Measurements from ENCODE around the gene VIPR2.

GRCh38 chr7:159010411-159010810, 134.3 kb downstream of the VIPR2 start:
- TF ChIP-seq, protein P1, sequence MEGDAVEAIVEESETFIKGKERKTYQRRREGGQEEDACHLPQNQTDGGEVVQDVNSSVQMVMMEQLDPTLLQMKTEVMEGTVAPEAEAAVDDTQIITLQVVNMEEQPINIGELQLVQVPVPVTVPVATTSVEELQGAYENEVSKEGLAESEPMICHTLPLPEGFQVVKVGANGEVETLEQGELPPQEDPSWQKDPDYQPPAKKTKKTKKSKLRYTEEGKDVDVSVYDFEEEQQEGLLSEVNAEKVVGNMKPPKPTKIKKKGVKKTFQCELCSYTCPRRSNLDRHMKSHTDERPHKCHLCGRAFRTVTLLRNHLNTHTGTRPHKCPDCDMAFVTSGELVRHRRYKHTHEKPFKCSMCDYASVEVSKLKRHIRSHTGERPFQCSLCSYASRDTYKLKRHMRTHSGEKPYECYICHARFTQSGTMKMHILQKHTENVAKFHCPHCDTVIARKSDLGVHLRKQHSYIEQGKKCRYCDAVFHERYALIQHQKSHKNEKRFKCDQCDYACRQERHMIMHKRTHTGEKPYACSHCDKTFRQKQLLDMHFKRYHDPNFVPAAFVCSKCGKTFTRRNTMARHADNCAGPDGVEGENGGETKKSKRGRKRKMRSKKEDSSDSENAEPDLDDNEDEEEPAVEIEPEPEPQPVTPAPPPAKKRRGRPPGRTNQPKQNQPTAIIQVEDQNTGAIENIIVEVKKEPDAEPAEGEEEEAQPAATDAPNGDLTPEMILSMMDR (IDR thresholded peaks at IDR 0.05), result no peak
- TF ChIP-seq POLR2A (IDR thresholded peaks at IDR 0.05), result no peak
